Measurements from ENCODE around the gene TCF7.

The TCF7 gene

DNA sequence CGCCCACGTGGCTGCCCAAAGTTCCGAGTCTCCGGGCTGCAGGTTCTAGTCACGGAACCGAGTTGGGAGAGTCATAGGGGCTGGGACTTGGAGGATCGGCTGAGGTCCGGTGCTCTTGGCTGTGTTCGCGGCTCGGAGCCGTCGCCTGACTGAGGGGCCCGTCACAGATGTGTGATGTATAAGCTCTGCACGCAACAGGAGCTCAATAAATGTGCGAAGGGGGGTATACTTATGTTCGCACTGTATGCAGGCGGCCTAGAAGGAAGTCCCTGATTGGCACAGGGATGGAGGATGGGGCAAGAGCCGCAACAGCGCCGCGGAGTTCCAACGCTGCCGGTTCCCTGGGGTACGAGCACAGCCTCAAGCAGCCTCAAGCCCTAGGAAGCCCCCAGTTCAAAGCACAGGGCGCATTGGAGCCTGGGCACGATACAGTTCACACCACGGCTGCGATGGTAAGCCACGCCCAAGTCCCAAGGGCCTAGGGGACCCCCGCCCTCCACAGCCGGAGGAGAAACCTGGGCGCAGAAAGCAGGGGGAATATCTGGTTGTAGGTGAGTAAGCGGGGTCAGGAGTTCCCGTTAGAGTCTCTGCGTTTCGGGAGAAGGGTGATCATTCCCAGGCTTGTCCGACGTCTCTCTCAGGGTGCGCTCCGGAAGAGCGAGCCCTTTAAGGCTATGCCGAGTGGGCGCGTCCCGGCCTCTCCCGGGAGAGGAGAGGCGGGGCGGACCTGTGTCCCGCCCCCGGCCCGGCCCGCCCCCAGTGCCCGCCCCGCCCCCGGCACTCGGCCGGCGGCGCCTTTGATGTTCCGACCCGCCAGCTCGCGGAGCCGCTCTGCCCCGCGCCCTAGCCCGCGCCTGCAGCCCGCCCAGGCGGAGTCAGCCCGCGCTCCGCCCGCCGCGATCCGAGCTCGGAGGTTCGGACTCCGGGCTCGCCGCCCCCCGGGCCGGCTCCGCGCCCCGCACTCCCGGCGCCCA is at the start of gene TCF7:
TCF7 (plus strand) TSS at position 780 of the 974 bp plus-strand sequence. CDS start 226 bp downstream, outside the sequence.
- peak; percentile 37 for DNase-seq

GRCh38 chr5:134069553-134069952 is 44.9 kb upstream of the TCF7 start:
- DNase-seq = no peak

- no peak for DNase-seq
These were observed 43.5 kb upstream of the TCF7 start for GRCh38 chr5:134070725-134071613.

- no peak for DNase-seq
These were observed 42.8 kb upstream of the TCF7 start for GRCh38 chr5:134071614-134072207.

GRCh38 chr5:134072471-134073210 is 41.8 kb upstream of the TCF7 start:
- no peak for DNase-seq

DNA sequence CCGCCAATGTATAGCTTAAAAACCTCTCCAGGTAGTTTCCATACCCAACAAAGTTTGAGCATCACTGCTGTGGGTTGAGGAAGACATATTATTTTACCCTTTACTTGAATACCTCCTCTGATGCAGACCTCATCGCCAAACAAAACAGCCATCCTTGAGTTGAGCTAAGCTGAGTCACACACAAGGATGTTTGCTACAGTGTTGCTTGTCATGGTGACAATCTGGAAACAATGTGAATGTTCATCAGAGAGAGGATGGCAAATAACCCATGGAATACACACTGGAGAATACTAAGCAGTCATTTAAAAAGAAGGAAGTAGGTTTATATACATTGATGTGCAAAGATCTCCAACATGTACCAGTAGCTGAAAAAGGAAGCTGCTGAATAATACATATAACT is 41.1 kb upstream of the TCF7 start:
- DNase-seq = no peak

DNA sequence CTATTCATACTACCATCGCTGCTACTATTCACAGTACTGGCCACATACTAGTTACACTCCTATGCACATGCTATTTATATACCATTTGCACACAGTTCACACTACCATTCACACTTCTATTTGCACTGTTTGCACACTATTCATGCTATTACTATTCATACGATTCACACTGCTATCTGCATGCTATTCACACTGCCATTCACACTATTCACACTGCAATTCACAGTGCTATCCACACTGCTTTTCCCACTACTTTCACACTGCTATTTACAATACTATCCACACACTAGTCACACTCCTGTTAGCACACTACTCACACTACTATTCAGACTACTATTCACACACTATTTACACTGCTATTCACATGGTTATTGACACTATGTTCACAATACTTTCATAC is 39.4 kb upstream of the TCF7 start:
- no peak for DNase-seq

- no peak for DNase-seq
These were observed 36.4 kb upstream of the TCF7 start for GRCh38 chr5:134077926-134078580.

- DNase-seq = no peak
These were observed 34.5 kb upstream of the TCF7 start for GRCh38 chr5:134079748-134080581.

DNA sequence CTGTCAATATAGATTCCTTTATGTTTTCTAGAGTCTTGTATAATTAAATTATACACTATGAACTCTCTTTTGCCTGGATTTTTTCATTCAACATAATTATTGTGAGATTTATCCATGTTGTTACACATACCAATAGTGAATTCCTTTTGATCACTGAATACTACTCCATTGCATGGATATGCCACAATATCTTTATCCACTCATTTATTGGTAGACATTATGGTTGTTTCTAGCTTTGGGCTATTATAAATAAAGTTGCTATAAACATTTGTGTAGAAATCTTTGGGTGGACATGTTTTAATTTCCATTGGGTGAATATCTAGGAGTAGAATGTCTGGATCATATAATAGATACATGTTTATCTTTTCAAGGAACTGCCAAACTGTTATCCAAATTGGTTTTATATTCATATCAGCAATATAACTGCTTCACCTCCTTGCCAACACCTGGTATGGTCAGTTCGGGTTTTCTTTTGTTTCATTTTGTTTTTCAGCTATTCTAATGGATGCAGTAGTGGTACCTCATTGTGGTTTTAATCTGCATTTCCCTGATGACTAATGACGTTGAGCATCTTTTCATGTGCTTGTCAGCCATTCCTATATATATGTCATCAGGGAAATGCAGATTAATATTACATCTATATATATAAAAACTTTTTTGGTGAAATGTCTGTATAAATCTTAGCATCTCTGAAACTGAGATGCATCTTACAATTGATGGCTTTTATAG is 32.1 kb upstream of the TCF7 start:
- DNase-seq = no peak

DNA sequence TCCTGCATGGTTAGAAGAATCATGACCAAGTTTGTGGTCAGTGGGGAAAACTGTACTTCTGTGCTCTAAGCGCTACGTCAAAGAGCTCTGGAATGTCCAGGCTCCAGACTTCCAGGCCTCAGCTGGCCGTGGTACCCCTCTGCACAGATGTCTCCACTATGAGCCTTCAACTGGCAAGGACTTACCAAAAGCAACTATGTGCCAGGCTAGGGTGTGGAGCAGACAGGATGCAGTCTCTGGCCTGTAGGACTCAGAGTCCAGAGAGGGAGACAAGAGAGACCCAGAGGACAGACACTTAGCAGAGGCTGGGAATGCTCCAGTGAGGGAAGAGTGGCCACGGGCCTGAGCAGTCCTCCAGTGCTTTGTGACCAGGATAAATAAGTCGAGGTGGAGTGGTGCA is 31.0 kb upstream of the TCF7 start:
- DNase-seq = no peak

DNA sequence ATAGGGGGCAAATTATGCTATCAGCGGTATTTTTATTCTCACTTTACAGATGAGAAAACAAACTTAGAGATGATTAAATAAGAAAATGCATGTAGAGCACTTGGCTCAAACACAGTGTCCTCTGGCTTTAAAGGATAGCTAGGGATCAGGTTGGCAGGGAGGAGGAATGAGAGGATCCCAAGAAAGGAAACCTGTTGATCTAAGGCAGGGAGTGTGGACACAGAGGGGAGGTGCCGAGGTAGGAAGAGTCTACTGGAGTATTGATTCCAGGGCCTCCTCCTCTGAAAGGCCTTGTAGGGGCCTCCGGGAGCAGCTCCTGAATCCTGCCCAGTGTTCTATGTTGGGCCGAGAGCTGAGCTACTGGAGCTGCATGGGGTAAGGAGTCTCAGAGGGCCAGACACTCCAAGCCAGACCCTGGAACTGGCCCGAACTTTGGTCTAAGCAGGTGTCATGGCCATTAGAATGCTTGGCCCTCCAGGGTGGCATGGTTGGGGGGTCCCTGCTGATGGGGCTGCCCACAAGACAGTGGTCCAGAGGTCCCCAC is 30.4 kb upstream of the TCF7 start:
- DNase-seq = no peak

- no peak for DNase-seq
These were observed 29.9 kb upstream of the TCF7 start for GRCh38 chr5:134084570-134084969.

DNA sequence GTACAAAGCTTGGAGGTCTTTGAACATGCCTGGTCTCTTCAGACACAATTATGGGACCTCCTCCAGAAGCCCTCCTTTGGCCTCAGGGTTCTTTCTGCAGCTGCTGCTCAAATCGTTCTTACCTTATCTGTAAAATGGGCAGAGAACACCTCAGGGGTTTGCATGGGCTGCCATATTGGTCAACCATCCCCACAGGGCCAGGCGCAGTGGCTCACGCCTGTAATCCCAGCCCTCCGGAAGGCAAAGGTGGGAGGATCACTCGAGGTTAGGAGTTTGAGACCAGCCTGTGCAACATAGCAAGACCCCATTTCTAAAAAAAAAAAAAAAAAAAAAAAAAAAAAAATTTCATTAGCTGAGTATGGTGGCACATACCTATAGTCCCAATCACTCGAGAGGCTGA is 29.1 kb upstream of the TCF7 start:
- DNase-seq = no peak

GRCh38 chr5:134086225-134086942 is 28.1 kb upstream of the TCF7 start:
- DNase-seq = no peak

- no peak for DNase-seq
These were observed 27.6 kb upstream of the TCF7 start for GRCh38 chr5:134086943-134087305.

DNA sequence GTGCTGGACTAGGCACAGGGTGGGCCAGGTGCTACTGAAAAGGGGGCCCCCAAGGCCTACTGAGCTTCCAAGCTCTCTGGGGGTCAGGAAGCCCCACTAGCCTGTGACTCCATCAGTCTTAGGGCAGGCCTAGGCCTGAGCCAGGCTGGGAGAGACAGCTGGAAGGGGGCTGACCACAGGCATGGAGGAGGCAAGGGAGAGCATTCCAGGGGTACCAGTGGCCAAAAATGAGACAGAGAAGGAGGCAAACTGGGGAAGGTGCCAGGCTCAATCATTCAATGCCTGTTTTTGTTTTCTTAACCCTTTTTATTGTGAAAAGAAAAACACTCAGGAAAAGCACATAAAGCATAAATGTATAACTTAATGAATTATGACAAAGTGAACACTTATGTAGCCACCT is 26.2 kb upstream of the TCF7 start:
- DNase-seq = no peak

DNA sequence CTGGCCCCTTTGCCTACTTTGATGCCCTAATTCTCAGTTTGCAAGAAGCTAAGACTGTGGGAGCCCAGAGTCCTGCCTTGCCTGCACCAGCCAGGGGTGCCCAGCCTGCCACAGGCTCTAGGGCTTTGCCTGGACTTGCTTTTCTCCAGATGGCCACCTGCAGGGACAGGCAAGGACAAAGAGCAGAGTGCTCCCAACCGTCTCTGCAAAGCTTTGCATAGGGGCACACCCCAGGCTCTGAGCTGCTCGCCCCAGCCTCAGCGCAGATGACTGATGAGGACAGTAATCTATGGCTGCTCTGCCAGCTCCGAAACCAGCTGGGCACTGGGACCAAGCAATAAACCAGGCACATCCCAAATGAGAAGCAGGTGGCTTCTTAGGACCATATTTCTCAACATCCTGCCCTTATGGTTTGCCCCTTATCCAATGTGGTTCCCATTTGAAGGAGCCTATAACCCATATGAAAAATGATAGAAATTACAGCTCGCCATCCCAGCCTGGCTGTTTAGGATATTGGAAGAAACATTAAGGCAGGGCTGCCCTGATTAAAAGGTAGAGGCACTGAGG is 25.4 kb upstream of the TCF7 start:
- no peak for DNase-seq

DNA sequence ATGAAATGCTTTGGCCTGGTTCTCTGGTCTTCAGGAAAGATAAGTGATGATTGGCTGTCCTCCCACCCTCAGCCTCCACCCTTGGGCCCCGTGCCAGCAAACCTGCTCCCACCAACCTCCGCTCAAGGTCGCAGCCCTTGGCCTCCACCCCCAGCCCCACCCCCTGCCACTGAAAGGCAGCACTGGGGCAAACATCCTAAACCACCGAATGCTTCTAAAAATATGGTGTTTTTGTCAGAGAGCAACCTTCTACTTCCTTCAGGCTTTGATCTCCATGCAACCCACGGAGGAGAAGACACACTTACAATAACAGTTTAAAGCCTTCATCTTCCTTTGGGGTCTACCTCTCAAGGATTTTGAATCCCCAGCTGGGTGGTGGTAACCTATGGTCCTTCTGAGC is 24.0 kb upstream of the TCF7 start:
- DNase-seq = no peak

All from NCI-H748 treated with DMSO at 0.1 percent for 48 hours (cell line).